GM19324 (cell line): Measurements from ENCODE around the gene HRH1.
"Not testable (repeated sequence)": the region's sequence is repeated elsewhere in the genome, so short reads cannot be mapped to it uniquely, and the experiment has no call there.

Source experiments
- ATAC-seq: cut with Tn5 transposase; IDR thresholded peaks from one replicate; pipeline ENCODE4 v1.9.1; 2021; ENCODE audit warnings: mild to moderate bottlenecking, moderate library complexity; ENCODE audit not compliant: unreplicated experiment, low FRiP score

HRH1 gene, protein sequence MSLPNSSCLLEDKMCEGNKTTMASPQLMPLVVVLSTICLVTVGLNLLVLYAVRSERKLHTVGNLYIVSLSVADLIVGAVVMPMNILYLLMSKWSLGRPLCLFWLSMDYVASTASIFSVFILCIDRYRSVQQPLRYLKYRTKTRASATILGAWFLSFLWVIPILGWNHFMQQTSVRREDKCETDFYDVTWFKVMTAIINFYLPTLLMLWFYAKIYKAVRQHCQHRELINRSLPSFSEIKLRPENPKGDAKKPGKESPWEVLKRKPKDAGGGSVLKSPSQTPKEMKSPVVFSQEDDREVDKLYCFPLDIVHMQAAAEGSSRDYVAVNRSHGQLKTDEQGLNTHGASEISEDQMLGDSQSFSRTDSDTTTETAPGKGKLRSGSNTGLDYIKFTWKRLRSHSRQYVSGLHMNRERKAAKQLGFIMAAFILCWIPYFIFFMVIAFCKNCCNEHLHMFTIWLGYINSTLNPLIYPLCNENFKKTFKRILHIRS

DNA sequence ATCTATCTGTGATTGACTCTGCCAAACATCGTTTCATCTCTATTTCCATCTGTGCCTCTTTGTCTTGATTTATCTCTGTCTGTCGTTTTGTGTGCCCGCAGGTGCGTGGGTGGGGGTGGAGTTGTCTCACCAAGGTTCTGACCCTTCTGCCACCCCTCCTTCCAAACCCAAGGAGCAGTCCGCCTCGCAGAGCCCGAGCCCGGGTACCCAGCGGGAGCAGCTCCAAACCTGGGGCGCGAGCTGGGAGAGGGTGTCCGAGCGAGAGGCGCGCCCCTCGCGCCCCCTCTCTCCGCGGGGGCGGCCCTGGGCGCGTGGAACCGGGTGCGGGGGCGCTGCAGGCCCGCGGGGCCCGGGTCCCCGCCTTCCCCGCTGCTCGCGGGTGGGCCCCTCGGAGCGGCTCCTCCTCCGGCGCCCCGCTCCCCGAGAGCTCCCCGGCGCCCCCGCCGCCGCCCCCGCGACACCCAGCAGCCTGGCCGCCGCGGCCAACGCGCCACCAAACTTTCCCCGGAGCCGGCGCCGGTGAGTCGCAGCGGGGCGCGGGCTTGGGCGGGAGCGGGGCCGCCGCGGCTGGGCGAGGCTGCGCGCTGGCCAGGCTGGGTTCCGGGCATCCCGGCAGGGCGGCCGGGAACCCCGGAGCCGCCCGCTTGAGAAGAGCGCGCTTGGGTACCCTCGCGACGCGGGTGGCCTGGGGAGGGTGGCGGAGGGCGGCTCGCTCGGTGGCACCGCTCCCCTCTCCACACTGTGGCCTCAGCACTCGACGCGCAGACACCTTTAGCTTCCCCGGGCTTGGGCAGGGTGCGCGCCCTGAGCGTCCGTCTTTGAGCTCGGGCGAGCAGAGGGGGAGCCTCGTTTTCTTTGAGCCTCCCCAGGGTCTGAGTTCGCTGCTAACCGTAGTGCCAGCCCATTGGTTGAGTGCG lies at the start of gene HRH1:
TSS of gene HRH1 (plus strand) at position 458 of the 917 bp plus-strand sequence. CDS start 104,545 bp downstream, outside the sequence.
- no peak for ATAC-seq

DNA sequence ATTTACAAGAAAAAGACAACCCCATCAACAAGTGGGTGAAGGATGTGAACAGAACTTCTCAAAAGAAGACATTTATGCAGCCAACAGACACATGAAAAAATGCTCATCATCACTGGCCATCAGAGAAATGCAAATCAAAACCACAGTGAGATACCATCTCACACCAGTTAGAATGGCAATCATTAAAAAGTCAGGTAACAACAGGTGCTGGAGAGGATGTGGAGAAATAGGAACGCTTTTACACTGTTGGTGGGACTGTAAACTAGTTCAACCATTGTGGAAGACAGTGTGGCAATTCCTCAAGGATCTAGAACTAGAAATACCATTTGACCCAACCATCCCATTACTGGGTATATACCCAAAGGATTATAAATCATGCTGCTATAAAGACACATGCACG lies 41.0 kb upstream of the HRH1 start:
- not testable (repeated sequence) for ATAC-seq

DNA sequence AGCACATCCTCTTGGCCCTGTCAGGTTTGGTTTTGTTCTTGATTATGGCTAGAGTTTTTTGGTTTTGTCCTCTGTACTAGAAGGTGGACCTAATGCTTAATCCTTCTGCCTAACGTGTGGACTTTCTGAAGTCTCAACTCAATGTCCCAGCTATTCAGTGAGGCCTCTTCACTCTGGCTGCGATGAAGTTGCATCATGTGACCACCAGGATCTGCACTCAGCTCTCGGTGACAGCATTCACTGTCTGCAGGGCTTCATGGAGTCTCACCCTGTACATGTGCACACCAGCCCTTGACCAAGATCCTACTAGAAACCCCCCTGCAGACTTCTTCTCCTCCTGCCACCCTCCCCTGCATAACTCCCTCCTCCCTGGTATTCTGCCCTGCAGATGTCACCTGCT lies 38.7 kb upstream of the HRH1 start:
- ATAC-seq = no peak

DNA sequence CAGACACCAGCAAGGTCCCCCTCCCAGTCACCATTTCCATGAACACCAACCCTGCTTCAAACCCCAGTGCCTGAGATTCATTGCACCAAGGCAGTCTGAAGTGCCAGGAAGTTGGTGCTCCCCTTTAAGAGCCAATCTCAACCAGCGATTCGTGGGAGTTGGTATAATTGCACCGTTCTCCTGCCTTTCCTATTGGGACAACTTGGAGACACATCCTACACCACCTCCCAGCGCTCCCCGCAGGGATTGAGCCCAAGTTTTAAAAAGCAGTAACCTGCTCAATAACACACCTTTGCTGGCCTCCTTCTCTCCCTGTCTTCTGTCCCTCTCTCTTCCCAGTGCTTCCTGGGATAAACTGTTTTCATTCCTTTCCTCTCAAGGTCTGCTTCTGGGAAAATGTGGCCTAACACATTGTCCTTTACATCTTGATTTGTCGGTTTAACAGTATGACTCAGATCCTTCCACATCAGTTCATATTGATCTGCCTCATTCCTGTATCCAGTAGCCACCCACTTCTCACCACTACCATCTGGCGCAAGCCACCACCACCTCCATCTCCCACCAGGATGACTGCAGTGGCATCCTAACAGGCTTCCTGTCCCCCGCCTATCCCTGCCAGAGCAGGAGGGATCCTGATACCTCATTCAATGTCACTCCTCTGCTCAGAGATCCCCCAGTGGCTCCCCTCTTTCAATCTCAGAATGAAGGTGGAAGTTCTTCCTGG lies 37.8 kb upstream of the HRH1 start:
- no peak for ATAC-seq

DNA sequence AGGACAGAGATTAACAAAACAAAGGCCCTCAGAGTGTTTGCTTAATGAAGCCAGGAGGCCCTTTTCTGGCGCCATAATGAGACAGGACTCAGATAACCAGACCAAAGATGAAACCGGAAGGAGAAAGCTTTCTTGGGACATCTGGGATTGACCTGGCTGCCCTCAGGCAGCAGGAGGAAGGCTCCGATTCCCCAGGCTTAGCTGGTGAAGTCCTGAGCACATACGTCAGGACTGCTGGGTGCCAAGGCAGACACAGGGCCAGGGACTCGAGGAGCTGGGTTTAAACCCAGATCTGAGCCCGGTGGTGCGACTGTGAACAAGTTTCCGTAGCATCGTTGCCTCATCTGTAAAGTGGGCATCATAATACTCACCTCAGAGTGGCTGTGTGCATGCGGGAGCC lies 36.7 kb upstream of the HRH1 start:
- no peak for ATAC-seq

DNA sequence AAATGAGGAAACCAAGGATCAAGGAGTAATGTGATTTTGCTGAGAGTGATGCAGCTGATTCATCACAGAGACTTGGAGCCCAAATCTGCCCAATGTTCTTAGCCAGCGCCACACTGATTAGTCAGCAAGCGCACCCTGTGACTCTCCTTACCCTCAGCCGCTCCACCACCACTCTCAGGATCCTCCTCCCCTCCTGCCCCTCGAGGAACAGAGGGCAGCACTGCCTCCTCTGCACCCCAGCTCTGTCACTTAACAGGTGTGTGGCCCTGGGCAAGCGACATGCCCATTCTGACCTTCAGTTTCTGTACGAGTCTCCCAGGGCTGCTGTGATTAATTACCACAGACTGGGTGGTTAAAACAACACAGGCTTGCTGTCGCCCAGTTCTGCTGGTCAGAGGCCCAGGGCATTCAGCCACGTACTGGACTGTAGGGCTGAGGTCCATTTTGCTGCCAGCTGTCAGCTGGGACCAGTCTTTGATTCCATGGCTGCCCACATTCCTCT lies 36.1 kb upstream of the HRH1 start:
- no peak for ATAC-seq

DNA sequence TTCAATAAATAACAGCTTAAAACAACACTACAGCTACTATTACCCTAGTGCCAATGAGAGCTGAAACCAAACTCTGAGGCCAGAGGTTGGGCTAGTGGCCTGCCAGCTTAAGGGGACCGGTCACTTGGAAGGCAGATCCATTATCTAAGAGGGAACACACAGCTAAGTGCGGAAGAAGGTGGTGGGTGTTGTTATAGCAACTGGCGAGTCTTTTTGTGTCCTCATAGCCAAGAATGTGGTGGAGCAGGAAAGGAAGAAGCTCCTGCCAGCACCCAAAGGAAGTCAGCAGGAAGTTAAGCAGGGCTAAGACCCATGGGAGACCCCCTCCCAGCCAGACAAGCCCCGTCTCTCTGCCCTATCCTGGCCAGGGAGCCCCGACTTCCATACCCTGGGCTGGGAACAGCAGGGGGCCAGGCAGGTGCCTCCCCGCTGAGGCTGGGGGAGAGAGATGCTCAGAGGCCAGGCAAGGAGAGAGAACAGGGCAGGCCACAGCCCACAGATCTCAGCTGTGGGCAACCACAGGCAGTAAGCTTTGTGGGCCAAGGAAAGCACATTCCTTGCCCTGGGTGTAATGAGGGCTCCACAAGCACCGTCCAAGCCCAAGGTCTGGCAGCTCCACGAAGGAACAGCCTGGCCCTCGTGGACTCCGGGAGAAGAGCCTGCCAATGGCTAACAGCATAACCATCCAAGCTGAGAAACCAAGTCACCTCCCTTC lies 34.0 kb upstream of the HRH1 start:
- ATAC-seq = no peak

DNA sequence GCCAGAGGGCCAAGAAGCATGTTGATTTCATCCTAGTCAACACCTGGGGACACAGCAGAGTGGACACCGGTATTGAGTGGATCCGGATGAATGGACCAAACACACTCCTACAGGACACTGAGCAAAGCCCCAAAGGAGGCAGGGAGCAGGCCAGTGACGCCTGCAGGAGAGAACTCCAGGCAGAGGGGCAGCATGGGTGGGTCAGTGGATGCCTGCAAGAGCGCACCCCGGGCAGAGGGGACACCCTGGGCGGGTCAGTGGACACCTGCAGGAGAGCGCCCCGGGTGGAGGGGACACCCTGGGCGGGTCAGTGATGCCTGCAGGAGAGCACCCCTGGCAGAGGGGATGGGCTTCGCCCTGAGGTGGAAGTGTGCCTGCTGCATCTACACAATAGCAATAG lies 27.6 kb upstream of the HRH1 start:
- no peak for ATAC-seq

DNA sequence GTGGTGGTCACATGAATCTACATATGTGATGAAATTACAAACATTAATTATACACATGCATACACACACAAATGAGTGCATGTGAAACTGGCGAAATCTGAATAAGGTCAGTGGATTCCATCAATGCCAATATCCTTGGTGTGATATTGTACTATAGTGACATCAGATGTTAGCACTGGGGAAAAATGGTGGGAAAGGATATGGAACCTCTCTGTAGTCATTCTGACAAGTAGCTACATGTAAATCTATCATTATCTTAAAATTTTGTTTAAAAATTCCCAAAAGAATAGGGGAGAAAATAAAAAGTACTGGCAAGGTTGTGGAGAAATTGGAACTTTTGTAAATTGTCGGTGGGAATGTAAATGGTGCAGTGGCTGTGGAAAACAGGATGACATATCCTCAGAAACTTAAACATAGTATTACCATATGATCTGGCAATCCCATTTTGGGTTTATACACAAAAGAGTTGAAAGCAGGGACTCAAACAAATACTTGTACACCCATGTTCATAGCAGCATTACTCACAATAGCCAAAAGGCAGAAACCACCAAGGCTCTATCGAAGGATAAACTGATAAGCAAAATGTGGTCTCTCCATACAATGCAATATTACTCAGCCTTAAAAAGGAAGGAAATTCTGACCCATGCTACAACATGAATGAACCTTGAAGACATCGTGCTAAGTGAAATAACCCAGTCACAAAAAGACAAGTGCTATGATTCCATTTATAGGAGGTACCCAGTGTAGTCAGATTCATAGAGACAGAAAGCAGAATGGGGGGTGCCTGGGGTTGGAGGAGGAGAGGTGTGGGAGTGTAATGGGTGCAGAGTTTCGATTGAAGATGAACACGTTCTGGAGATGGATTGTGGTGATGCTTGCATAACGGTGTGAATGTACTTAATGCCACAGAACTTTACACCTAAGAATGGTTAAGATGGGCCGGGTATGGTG lies 25.3 kb upstream of the HRH1 start:
- no peak for ATAC-seq

DNA sequence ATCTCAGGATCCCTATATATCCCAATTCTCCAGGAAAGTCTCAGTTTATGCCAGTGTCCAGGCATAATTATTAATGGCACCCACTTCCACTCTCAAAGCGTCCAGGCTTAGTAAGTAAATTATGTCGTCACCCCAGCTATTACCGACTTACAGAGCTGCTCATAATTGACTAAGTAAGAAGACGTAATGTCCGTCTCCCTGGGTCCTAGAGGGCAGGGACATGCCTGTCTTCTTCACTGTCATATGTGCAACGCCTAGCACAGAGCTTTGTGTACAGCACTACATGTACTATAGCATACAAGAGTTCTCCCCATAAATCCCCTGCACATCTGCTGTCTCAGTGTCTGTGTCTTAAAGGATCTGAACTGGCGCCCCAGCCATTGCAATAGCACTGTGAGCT lies 23.9 kb upstream of the HRH1 start:
- no peak for ATAC-seq

DNA sequence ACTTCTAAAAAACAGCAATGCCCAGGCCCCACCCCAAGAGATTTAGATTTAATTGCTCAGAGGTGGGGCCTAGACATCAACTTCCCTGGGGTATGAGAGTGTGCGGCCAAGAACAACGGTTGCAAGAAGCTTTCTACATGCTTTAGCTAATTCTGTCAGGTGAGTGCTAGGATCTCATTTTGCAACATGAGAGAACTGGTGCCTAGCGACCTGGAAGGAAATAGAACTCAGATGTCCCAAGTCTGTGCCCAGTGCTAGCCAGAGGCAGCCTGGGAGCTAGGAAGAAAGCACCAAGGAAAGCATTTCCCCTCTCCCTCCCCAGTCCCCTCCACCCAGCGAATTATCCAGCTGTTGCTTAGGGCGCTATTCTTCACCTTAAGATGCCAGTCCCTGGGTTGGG lies 22.9 kb upstream of the HRH1 start:
- no peak for ATAC-seq

DNA sequence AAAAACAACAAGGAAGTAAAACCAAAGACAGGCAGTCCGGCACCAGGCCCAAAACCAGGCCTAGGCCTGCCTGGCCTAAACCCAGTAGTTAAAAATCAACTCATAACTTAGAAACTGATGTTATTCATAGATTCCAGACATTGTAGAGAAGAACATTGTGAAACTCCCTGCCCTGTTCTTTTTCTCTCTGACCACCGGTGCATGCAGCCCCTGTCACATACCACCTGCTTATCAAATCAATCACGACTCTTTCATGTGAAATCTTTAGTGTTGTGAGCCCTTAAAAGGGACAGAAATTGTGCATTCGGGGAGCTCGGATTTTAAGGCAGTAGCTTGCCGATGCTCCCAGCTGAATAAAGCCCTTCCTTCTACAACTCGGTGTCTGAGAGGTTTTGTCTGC lies 22.4 kb upstream of the HRH1 start:
- not testable (repeated sequence) for ATAC-seq

DNA sequence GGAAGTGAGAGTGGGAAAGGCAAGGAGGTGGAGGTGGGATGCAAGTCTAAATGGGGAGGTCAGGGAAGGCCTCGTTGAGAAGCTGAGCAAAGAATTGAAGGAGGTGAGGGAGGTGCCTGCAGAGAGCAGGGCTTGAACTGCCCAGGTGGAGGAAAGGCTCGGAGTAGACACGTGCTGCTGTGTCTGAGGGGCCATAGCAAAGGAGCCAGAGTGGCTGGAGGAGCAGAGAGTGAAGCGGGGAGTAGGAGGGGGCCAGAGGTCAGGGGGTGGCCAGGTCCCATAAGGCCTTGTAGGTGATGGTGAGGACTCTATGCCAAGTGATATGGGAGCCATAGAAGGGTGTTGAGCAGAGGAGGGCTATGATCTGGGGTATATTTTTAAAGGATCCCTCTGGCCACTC lies 21.4 kb upstream of the HRH1 start:
- ATAC-seq = no peak

DNA sequence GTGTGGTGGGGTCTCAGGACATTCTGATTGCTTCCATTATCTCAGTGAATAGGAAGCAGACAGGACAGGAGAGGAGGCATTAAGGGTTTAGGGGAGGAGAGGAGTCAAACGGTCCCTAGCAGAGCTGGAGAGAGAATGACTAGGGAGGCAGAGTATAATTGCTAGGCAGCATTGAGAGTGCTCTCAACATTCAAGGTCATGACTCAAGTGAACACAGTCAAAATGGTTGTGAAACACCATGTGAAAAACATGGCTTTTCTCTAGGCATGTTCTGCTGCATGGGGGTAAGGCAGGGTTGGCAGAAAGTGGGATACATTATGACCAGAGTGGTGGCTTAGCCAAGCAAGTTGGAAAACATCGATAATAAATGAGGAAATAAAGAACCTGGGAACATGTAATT lies 19.5 kb upstream of the HRH1 start:
- no peak for ATAC-seq

DNA sequence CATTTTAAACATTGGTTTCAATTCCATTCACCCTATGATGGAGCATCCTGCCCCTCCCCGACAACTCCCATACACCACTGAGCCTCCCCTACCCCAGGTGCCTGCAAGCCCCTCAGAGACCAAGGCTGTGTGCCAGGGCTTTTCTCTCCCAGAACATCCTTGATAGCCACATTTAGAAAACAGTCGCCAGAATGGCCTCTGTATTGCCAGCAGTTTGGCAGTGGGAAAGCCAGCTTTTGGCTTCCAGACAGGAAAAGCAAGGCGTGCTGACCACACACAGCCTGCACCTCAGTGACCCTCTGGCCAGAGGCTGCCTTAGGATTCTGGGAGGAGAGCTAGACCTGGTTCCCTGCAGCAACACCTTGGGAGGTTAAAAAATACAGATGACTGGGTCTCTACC lies 18.2 kb upstream of the HRH1 start:
- ATAC-seq = no peak

DNA sequence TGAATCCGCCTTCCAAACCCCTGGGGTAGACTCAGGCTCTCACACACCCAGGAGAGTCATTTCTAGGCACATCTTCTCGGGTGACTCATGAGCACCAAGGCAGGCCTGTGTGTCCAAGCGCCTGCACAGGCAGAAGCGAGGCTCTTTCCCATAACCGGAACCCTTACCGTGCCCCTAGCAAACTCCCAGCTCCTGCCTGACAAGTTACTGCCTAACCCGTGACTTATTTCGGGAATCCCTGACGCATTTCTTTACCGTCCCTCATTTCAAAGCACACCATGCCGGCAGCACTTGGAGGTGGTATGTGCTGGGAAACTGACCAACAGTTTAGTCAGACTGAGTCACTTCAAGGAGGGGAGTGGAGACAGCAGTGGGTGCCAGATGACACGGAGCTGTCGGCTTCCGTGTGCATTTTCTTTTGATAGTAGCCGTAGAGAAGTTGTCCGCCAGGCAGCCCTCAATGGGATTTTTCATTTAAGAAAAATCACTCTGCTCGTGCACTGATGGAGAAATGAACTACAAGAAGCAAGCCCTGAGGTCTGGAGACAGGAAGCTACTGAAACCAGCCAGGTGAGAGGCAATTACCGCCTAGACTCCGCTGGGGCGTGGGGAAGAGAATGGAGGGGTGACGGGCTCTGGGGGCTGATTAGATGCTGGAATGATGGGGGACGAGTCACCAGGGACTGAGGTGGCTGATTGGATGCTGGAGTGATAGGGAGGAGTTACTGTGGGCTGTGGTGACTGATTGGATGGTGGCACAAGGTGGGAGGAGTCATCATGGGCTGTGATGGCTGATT lies 17.3 kb upstream of the HRH1 start:
- ATAC-seq = no peak

DNA sequence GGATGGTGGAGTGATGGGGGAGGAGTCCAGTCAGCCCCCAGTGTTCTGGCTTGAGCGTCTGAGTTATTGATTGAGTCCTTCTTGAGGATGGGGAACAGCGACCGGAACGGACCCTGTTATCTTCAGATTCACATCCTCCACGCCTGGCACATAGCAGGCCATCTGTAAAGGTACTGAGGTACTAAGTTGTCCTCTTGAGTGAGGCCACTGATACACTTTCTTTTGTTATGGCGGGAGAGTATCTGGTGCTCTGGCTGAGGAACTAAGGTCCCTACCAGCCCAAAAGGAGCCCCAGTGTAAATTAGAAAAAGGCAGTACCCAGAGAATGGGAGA lies 16.7 kb upstream of the HRH1 start:
- no peak for ATAC-seq

DNA sequence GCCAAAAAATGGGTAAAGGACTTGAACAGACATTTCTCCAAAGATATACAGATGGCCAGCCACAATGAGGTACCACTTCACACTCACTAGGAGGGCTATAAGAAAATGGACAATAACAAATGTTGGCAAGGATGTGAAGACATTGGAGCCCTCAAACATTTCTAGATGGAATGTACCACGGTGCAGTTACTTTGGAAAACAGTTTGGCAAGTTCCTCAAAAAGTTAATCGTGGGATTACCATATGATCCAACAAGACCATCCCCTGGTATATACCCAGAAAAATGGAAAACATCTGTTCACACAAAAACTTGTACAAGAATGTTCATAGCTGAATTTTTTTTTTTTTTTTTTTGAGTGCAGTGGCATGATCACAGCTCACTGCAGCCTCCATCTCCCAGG lies 15.9 kb upstream of the HRH1 start:
- no peak for ATAC-seq
